Measurements from ENCODE around the gene TMEM156. TPM values are rescaled to one million over a fixed set of nuclear protein-coding genes. Genes with fewer than 3 reads are reported as not detected.

TMEM156 gene
- polyA plus RNA-seq, 1 donor (not counting 4 experiments of a cell fraction or from before 2014, with no cell fraction given) = 0.68 TPM

DNA sequence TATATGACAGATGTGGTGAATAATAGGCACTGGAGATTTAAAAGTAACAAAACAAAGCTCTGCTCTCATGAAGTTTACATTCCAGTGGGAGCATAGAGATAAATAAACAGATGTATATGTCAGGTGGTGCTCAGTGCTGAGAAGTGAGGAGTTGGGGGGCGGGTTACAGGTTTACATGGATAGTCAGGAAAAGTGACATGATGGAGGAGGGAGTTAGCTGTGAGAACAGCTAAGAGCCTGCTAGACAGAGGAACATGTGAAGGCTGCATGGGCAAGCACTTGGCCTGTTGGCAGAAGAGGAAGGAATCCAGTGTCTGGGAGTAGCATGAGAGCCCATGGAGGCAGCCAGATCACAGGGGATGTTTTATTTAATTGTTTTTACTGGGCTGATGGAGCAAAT lies 10.2 kb upstream of the TMEM156 start:
- dilution Hi-C loops (cut with MboI; ENCODE audit: extremely low pct_ligation_motif_present, low sequenced_read_pairs) = no loop called here
- TF ChIP-seq EZH2 (IDR thresholded peaks at IDR 0.05; ENCODE audit: low read length) = no peak
- TF ChIP-seq, protein P1, sequence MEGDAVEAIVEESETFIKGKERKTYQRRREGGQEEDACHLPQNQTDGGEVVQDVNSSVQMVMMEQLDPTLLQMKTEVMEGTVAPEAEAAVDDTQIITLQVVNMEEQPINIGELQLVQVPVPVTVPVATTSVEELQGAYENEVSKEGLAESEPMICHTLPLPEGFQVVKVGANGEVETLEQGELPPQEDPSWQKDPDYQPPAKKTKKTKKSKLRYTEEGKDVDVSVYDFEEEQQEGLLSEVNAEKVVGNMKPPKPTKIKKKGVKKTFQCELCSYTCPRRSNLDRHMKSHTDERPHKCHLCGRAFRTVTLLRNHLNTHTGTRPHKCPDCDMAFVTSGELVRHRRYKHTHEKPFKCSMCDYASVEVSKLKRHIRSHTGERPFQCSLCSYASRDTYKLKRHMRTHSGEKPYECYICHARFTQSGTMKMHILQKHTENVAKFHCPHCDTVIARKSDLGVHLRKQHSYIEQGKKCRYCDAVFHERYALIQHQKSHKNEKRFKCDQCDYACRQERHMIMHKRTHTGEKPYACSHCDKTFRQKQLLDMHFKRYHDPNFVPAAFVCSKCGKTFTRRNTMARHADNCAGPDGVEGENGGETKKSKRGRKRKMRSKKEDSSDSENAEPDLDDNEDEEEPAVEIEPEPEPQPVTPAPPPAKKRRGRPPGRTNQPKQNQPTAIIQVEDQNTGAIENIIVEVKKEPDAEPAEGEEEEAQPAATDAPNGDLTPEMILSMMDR (optimal IDR thresholded peaks at IDR 0.05 in 1 of 3, IDR thresholded peaks at IDR 0.05 in 1 of 3, conservative IDR thresholded peaks at IDR 0.05 in 1 of 3; ENCODE audit: extremely low read depth in 1 of 3, insufficient read depth in 2 of 3, low read length in 3 of 3) = no peak
- Histone ChIP-seq H3K4me1 (ENCODE audit: control insufficient read depth, extremely low read depth, insufficient read depth, low read length) (peaks cover 31% of the 10 kb centered on the region), H3K4me3 (ENCODE audit: control insufficient read depth in 2 of 3, extremely low read depth in 1 of 3, insufficient read depth in 2 of 3, low read depth in 1 of 3, low read length in 3 of 3) (no peak overlapping the region), H3K27ac (ENCODE audit: control insufficient read depth, insufficient read depth, low read length) (no peak overlapping the region), H4K20me1 (ENCODE audit: control insufficient read depth, extremely low read depth, insufficient read depth, low read length) (no peaks in the 10 kb centered on the region), H2AFZ (ENCODE audit: control insufficient read depth, low read length) (no peak overlapping the region), H3K79me2 (ENCODE audit: control insufficient read depth, insufficient read depth, low read length) (peaks cover 9% of the 10 kb centered on the region), H3K27me3 (ENCODE audit: control insufficient read depth, extremely low read depth, insufficient read depth, low read length) (no peaks in the 10 kb centered on the region), H3K9ac (ENCODE audit: control insufficient read depth, extremely low read depth, insufficient read depth, low read length) (no peak overlapping the region), H3K36me3 (ENCODE audit: control insufficient read depth in 2 of 2, extremely low read depth in 1 of 2, insufficient read depth in 2 of 2, low read length in 2 of 2) (no peaks in the 10 kb centered on the region), H3K4me2 (ENCODE audit: control insufficient read depth, extremely low read depth, insufficient read depth, low read depth, low read length) (no peak overlapping the region), H3K9me1 (ENCODE audit: control insufficient read depth, extremely low read depth, insufficient read depth, low read length) (no peaks in the 10 kb centered on the region), H3K9me3 (ENCODE audit: control insufficient read depth, low read depth, low read length) (no peaks in the 10 kb centered on the region)
- DNase-seq (ENCODE audit: low read depth, low spot score) = no peak
- no peak for FAIRE-seq

DNA sequence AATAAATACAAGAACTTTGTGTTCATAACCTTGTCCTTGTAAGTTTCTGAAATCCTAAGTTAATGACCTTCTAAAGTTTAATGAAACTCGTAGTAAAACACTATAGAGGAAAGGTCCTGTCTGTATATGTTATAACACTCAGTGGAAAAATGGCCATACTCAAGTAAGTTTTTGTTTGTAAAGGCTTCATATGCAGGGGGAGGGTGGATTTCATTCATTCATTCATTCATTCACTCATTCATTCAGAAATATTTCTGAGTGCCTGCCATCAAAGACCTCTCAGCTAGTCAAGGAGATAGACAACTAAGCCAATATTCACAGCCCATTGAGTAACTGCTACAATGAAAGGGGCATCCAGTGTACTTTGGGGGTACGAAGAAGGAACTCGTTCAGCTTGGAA lies 6.9 kb upstream of the TMEM156 start:
- H3K9me3 ChIP-seq (ENCODE audit: control insufficient read depth, low read depth, low read length) = no peaks in the 10 kb centered on the region
- no peak overlapping the region for H3K4me3 ChIP-seq (ENCODE audit: control insufficient read depth in 2 of 3, extremely low read depth in 1 of 3, insufficient read depth in 2 of 3, low read depth in 1 of 3, low read length in 3 of 3)
- no peaks in the 10 kb centered on the region for H4K20me1 ChIP-seq (ENCODE audit: control insufficient read depth, extremely low read depth, insufficient read depth, low read length)
- no peaks in the 10 kb centered on the region for H3K27me3 ChIP-seq (ENCODE audit: control insufficient read depth, extremely low read depth, insufficient read depth, low read length)
- H3K9me1 ChIP-seq (ENCODE audit: control insufficient read depth, extremely low read depth, insufficient read depth, low read length) = no peaks in the 10 kb centered on the region
- H3K27ac ChIP-seq (ENCODE audit: control insufficient read depth, insufficient read depth, low read length) = no peak overlapping the region
- no peak overlapping the region for H3K4me2 ChIP-seq (ENCODE audit: control insufficient read depth, extremely low read depth, insufficient read depth, low read depth, low read length)
- H3K36me3 ChIP-seq (ENCODE audit: control insufficient read depth in 2 of 2, extremely low read depth in 1 of 2, insufficient read depth in 2 of 2, low read length in 2 of 2) = no peaks in the 10 kb centered on the region
- no peak overlapping the region for H3K9ac ChIP-seq (ENCODE audit: control insufficient read depth, extremely low read depth, insufficient read depth, low read length)
- DNase-seq (ENCODE audit: low read depth, low spot score) (no peak), FAIRE-seq (no peak)
- dilution Hi-C loops (cut with MboI; ENCODE audit: extremely low pct_ligation_motif_present, low sequenced_read_pairs) = no loop called here
- H3K79me2 ChIP-seq (ENCODE audit: control insufficient read depth, insufficient read depth, low read length) = no peaks in the 10 kb centered on the region
- TF ChIP-seq EZH2 (IDR thresholded peaks at IDR 0.05; ENCODE audit: low read length) = no peak
- TF ChIP-seq, protein P1 (optimal IDR thresholded peaks at IDR 0.05 in 1 of 3, IDR thresholded peaks at IDR 0.05 in 1 of 3, conservative IDR thresholded peaks at IDR 0.05 in 1 of 3; ENCODE audit: extremely low read depth in 1 of 3, insufficient read depth in 2 of 3, low read length in 3 of 3) = no peak
- H3K4me1 ChIP-seq (ENCODE audit: control insufficient read depth, extremely low read depth, insufficient read depth, low read length) = peaks cover 41% of the 10 kb centered on the region
- no peak overlapping the region for H2AFZ ChIP-seq (ENCODE audit: control insufficient read depth, low read length)

All from keratinocyte (primary cell).